HepG2 (cell line): Measurements from ENCODE around the gene ERMARD. TPM values are rescaled to one million over a fixed set of nuclear protein-coding genes. Genes with fewer than 3 reads are reported as not detected.

ENCODE experiments used
- CBX5 ChIP-seq: sonication (generic); formaldehyde crosslinking; IDR thresholded peaks from 2 replicates; pipeline ENCODE4 v1.4.0; 2020; ENCODE audit warnings: missing genetic modification reagents, borderline replicate concordance
- CHD4 ChIP-seq: fragments of 200-600 bp; sonication (generic); IDR thresholded peaks from 2 replicates; pipeline ENCODE4 v1.7.0; 2017; ENCODE audit warnings: mild to moderate bottlenecking, low read length, borderline replicate concordance
- EED ChIP-seq: sonication (generic); formaldehyde crosslinking; IDR thresholded peaks from 2 replicates; pipeline ENCODE4 v1.5.0; 2020; ENCODE audit warnings: mild to moderate bottlenecking, missing genetic modification reagents
- FOXA1 ChIP-seq, 2 experiments: fragments of 450-650 bp in 1 of 2; sonication (generic) in 1 of 2; formaldehyde crosslinking in 1 of 2; IDR thresholded peaks; 2 replicates each; pipeline versions ENCODE4 v1.4.0 to v1.6.1; 2016 to 2020; ENCODE audit warnings: missing genetic modification reagents in 1 of 2
- IKZF1 ChIP-seq: fragments of 450-650 bp; IDR thresholded peaks from 2 replicates; pipeline ENCODE4 v1.7.1; 2016
- KDM4B ChIP-seq: sonication (generic); formaldehyde crosslinking; IDR thresholded peaks from 2 replicates; pipeline ENCODE4 v1.4.0; 2020; ENCODE audit warnings: missing genetic modification reagents
- NFE2 ChIP-seq: sonication (generic); formaldehyde crosslinking; IDR thresholded peaks from 2 replicates; pipeline ENCODE4 v1.4.0; 2020; ENCODE audit warnings: missing genetic modification reagents
- SKIL ChIP-seq: sonication (generic); formaldehyde crosslinking; IDR thresholded peaks from 2 replicates; pipeline ENCODE4 v1.8.0; 2022; ENCODE audit warnings: missing genetic modification reagents, mild to moderate bottlenecking, moderate library complexity, borderline replicate concordance
- SNAPC4 ChIP-seq: sonication (generic); formaldehyde crosslinking; IDR thresholded peaks from 2 replicates; pipeline ENCODE4 v1.4.0; 2020; ENCODE audit warnings: mild to moderate bottlenecking, missing genetic modification reagents
- U2AF1 ChIP-seq: fragments of 200-400 bp; formaldehyde crosslinking; optimal IDR thresholded peaks from 2 replicates; pipeline ENCODE3; 2017; ENCODE audit warnings: mild to moderate bottlenecking, low read depth, low read length
- ZEB1 ChIP-seq: IDR thresholded peaks from 2 replicates; pipeline ENCODE4 v1.6.1; 2012; ENCODE audit warnings: mild to moderate bottlenecking, low read depth, inconsistent platforms; ENCODE audit not compliant: insufficient replicate concordance
- ZFP36 ChIP-seq: fragments of 150-350 bp; IDR thresholded peaks from 2 replicates; pipeline ENCODE4 v1.6.1; 2018; ENCODE audit warnings: borderline replicate concordance, low read length, low read depth; ENCODE audit not compliant: partially characterized antibody
- ZMYM3 ChIP-seq: sonication (generic); formaldehyde crosslinking; IDR thresholded peaks from 2 replicates; pipeline ENCODE4 v1.5.1; 2020; ENCODE audit warnings: mild to moderate bottlenecking, missing genetic modification reagents
- ZNF232 ChIP-seq: sonication (generic); formaldehyde crosslinking; IDR thresholded peaks from 2 replicates; pipeline ENCODE4 v1.4.0; 2020; ENCODE audit warnings: missing genetic modification reagents, borderline replicate concordance
- ZNF253 ChIP-seq: sonication (generic); formaldehyde crosslinking; IDR thresholded peaks from 2 replicates; pipeline ENCODE4 v1.8.0; 2022; ENCODE audit warnings: mild to moderate bottlenecking, missing genetic modification reagents, borderline replicate concordance
- ZNF414 ChIP-seq: sonication (generic); formaldehyde crosslinking; IDR thresholded peaks from 2 replicates; pipeline ENCODE4 v1.5.0; 2020; ENCODE audit warnings: missing genetic modification reagents
- ZNF589 ChIP-seq: sonication (generic); formaldehyde crosslinking; conservative IDR thresholded peaks from 2 replicates; pipeline ENCODE4 v1.8.0; 2022; ENCODE audit warnings: mild to moderate bottlenecking, moderate library complexity, missing genetic modification reagents
- ZNF670 ChIP-seq: sonication (generic); formaldehyde crosslinking; IDR thresholded peaks from 2 replicates; pipeline ENCODE4 v1.8.0; 2022; ENCODE audit warnings: mild to moderate bottlenecking, missing genetic modification reagents, borderline replicate concordance
- ZNF704 ChIP-seq: sonication (generic); formaldehyde crosslinking; IDR thresholded peaks from 2 replicates; pipeline ENCODE4 v1.8.1; 2023; ENCODE audit warnings: mild to moderate bottlenecking, inconsistent platforms, moderate library complexity, missing genetic modification reagents, borderline replicate concordance
- polyA plus RNA-seq, 8 experiments: library from polyadenylated mRNA; depleted of rRNA in 3 of 8; stranded (reverse) in 7 of 8; unstranded in 1 of 8; fragments of >200 nt; fragmentation: Illumina TruSeq in 4 of 8; extraction: Trizol in 4 of 8; gene quantifications; 2 replicates each; pipeline versions ENCODE4 v1.2.1 to v1.2.3, GENCODE V29; 2011 to 2016; ENCODE audit warnings: low read depth in 4 of 8, missing spikeins in 1 of 8, mixed read lengths in 1 of 8; ENCODE audit not compliant: insufficient read depth in 1 of 8
- total RNA-seq, 5 experiments: library from RNA; depleted of rRNA; stranded (reverse); fragments of >200 nt; fragmentation: Illumina TruSeq; extraction: Trizol; gene quantifications; 2 replicates each; pipeline ENCODE4 v1.2.3, GENCODE V29; 2016; ENCODE audit warnings: low read depth in 1 of 5

ERMARD gene
- total and polyA plus RNA-seq, 2 of the 13 experiments (the other 11 are each of a cell fraction or from before 2014, with no cell fraction given) = 8.8 to 10.7 TPM

GRCh38 chr6:169701954-169702839 is 49.2 kb upstream of the ERMARD start, which contains the start of the genes C6orf120 and WDR27 (continued):
- peak; percentile 42; the same call in 1 of the 2 replicates for TF ChIP-seq ZNF414
- no peak for TF ChIP-seq ZNF670
- TF ChIP-seq NFE2 (CRISPR knock-in tag) = 0 out of 2 replicates have a peak, but pooled peaks have one; percentile 13
- 0 out of 2 replicates have a peak, but pooled peaks have one; percentile 40 for TF ChIP-seq ZNF232 (CRISPR knock-in tag)
- TF ChIP-seq U2AF1 = no peak
- TF ChIP-seq CHD4 = no peak
- TF ChIP-seq IKZF1 = no peak
- TF ChIP-seq ZEB1 = peak; percentile 12
- TF ChIP-seq FOXA1 (IDR thresholded peaks at IDR 0.05) = no peak
- peak; percentile 32; the same call in 1 of the 2 replicates for TF ChIP-seq FOXA1 (CRISPR knock-in tag; IDR thresholded peaks at IDR 0.05)
- peak; percentile 93; the same call in 1 of the 2 replicates for TF ChIP-seq ZNF589 (CRISPR knock-in tag)
- TF ChIP-seq ZNF253 (CRISPR knock-in tag) = peak; percentile 53
- peak; percentile 90 for TF ChIP-seq ZNF704 (CRISPR knock-in tag)
- no peak for TF ChIP-seq ZMYM3 (CRISPR knock-in tag)
- TF ChIP-seq SNAPC4 (CRISPR knock-in tag) = 0 out of 2 replicates have a peak, but pooled peaks have one; percentile 5
- peak; percentile 65; the same call in 1 of the 2 replicates for TF ChIP-seq CBX5 (CRISPR knock-in tag)
- peak; percentile 93 for TF ChIP-seq KDM4B (CRISPR knock-in tag)
- TF ChIP-seq ZFP36 = no peak
- TF ChIP-seq SKIL = peak; percentile 43
- peak; percentile 75; the same call in 1 of the 2 replicates for TF ChIP-seq EED (CRISPR knock-in tag)
